ENCODE results near the gene AKT2. TPM values are rescaled to one million over a fixed set of nuclear protein-coding genes. Genes with fewer than 3 reads are reported as not detected.

Gene AKT2
- total RNA-seq, 1 donor from 2014 or later: 54.8 TPM

- Histone ChIP-seq H3K27me3 (ENCODE audit: control insufficient read depth, insufficient read depth, low read length) (peaks cover 15% of the 10 kb centered on the region), H3K4me3 (ENCODE audit: low read depth, low read length) (no peak overlapping the region), H3K36me3 (ENCODE audit: control insufficient read depth, insufficient read depth, low read length) (no peaks in the 10 kb centered on the region)
- TF ChIP-seq CTCF (IDR thresholded peaks at IDR 0.05; ENCODE audit: insufficient read depth, low read length, severe bottlenecking): no peak
- DNase-seq (ENCODE audit: low read depth): no peak
- FAIRE-seq: peak; percentile 7
These were observed 69.0 kb downstream of the AKT2 start for GRCh38 chr19:40216013-40216776.

- FAIRE-seq: no peak
- TF ChIP-seq CTCF (IDR thresholded peaks at IDR 0.05; ENCODE audit: insufficient read depth, low read length, severe bottlenecking): no peak
- no peak for DNase-seq (ENCODE audit: low read depth)
These were observed 70.2 kb downstream of the AKT2 start for GRCh38 chr19:40214936-40215335.

GRCh38 chr19:40213882-40214570 is 71.1 kb downstream of the AKT2 start:
- no peak for FAIRE-seq
- Histone ChIP-seq H3K36me3 (ENCODE audit: control insufficient read depth, insufficient read depth, low read length) (peaks cover 1% of the 10 kb centered on the region), H3K27me3 (ENCODE audit: control insufficient read depth, insufficient read depth, low read length) (peaks cover 15% of the 10 kb centered on the region), H3K4me3 (ENCODE audit: low read depth, low read length) (no peak overlapping the region)
- TF ChIP-seq CTCF (IDR thresholded peaks at IDR 0.05; ENCODE audit: insufficient read depth, low read length, severe bottlenecking): no peak
- DNase-seq (ENCODE audit: low read depth): no peak

More at GRCh38 chr19:40214936-40215335, 70.2 kb downstream of the AKT2 start:
- peaks cover 15% of the 10 kb centered on the region for H3K27me3 ChIP-seq (ENCODE audit: control insufficient read depth, insufficient read depth, low read length)
- H3K36me3 ChIP-seq (ENCODE audit: control insufficient read depth, insufficient read depth, low read length): no peaks in the 10 kb centered on the region
- H3K4me3 ChIP-seq (ENCODE audit: low read depth, low read length): no peak overlapping the region

- no peak for TF ChIP-seq CTCF (IDR thresholded peaks at IDR 0.05; ENCODE audit: insufficient read depth, low read length, severe bottlenecking)
- FAIRE-seq: no peak
- H3K4me3 ChIP-seq (ENCODE audit: low read depth, low read length): no peak overlapping the region
- peaks cover 14% of the 10 kb centered on the region for H3K27me3 ChIP-seq (ENCODE audit: control insufficient read depth, insufficient read depth, low read length)
- H3K36me3 ChIP-seq (ENCODE audit: control insufficient read depth, insufficient read depth, low read length): peaks cover 1% of the 10 kb centered on the region
- DNase-seq (ENCODE audit: low read depth): no peak
These were observed 71.8 kb downstream of the AKT2 start for GRCh38 chr19:40213251-40213829.

- Histone ChIP-seq H3K27me3 (ENCODE audit: control insufficient read depth, insufficient read depth, low read length) (no peaks in the 10 kb centered on the region), H3K4me3 (ENCODE audit: low read depth, low read length) (no peak overlapping the region), H3K36me3 (ENCODE audit: control insufficient read depth, insufficient read depth, low read length) (peaks cover 1% of the 10 kb centered on the region)
- no peak for TF ChIP-seq CTCF (IDR thresholded peaks at IDR 0.05; ENCODE audit: insufficient read depth, low read length, severe bottlenecking)
- DNase-seq (ENCODE audit: low read depth): no peak
- no peak for FAIRE-seq
These were observed 74.3 kb downstream of the AKT2 start for GRCh38 chr19:40210889-40211288.

Measured in bronchial epithelial cell (primary cell).